Astrocyte of the spinal cord (primary cell): ENCODE results near the gene SNRPA.
A peak's percentile ranks its signal among the peaks of the same experiment; 100 is the strongest.

Experiments
- DNase-seq: peaks from one replicate; pipeline ENCODE4 v3.0.0; 2011; ENCODE audit warnings: low read depth, low spot score
- H3K4me3 ChIP-seq: 2 replicates; pipeline ENCODE4 v1.5.1; 2011; ENCODE audit warnings: low read depth, mild to moderate bottlenecking, low read length, moderate library complexity
- CTCF ChIP-seq: IDR thresholded peaks from 2 replicates; pipeline ENCODE4 v1.5.1; 2012; ENCODE audit warnings: low read depth, mild to moderate bottlenecking, low read length, inconsistent platforms
- in situ Hi-C: cut with HindIII; loops from 2 replicates; pipeline ENCODE4 v1.10.0; 2017; ENCODE audit warnings: low sequenced_read_pairs

SNRPA gene

GRCh38 chr19:40750874-40751537, at the start of gene SNRPA:
SNRPA (plus strand) TSS chr19:40751203; CDS start chr19:40751409, 206 bp downstream.
- TF ChIP-seq CTCF = no peak

GRCh38 chr19:40701758-40702157, 49.2 kb upstream of the SNRPA start:
- H3K4me3 ChIP-seq = no peak overlapping the region
- no peak for DNase-seq
- no peak for TF ChIP-seq CTCF
- in situ Hi-C loops = no loop called here

More at GRCh38 chr19:40750874-40751537, at the start of gene SNRPA:
- in situ Hi-C loops = no loop called here
- H3K4me3 ChIP-seq = peak within 1 kb of the TSS; percentile 88
- peak; percentile 99 for DNase-seq

GRCh38 chr19:40702337-40703012, 48.5 kb upstream of the SNRPA start:
- peak; percentile 15 for DNase-seq
- no peak overlapping the region for H3K4me3 ChIP-seq
- TF ChIP-seq CTCF = peak; percentile 70
- in situ Hi-C loops = no loop called here

GRCh38 chr19:40703029-40703755, 47.8 kb upstream of the SNRPA start:
- DNase-seq = no peak
- no peak for TF ChIP-seq CTCF
- H3K4me3 ChIP-seq = no peak overlapping the region
- in situ Hi-C loops = no loop called here

- in situ Hi-C loops = no loop called here
- TF ChIP-seq CTCF = no peak
- DNase-seq = no peak
- no peak overlapping the region for H3K4me3 ChIP-seq
Measured at GRCh38 chr19:40704491-40705361, 46.3 kb upstream of the SNRPA start.

GRCh38 chr19:40705362-40705651, 45.7 kb upstream of the SNRPA start:
- TF ChIP-seq CTCF = no peak
- H3K4me3 ChIP-seq = no peak overlapping the region
- in situ Hi-C loops = no loop called here
- peak; percentile 19 for DNase-seq
